ENCODE data around the gene SCGB2B2. TPM values are rescaled to one million over a fixed set of nuclear protein-coding genes. Genes with fewer than 3 reads are reported as not detected.

The SCGB2B2 gene, protein sequence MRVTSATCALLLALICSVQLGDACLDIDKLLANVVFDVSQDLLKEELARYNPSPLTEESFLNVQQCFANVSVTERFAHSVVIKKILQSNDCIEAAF
- polyA plus RNA-seq (2013, experiment 1 of 2) = 0.01 TPM
- polyA plus RNA-seq (2013, experiment 2 of 2) = 0.01 TPM

GRCh38 chr19:34676697-34677385 lies at the start of gene SCGB2B2:
TSS of gene SCGB2B2 (minus strand) at chr19:34677159. CDS start at chr19:34594563, 82,596 bp downstream.
- no peak within 1 kb of the TSS for H4K8ac ChIP-seq (ENCODE audit: low read depth, low read length)
- H3K79me2 ChIP-seq (ENCODE audit: control insufficient read depth, insufficient read depth, low read length) = no peaks in the 10 kb centered on the region
- H3K23ac ChIP-seq (ENCODE audit: low read length) = no peak within 1 kb of the TSS
- no peak within 1 kb of the TSS for H4K5ac ChIP-seq (ENCODE audit: low read length)
- peak within 1 kb of the TSS; percentile 88 for H3K27ac ChIP-seq (ENCODE audit: low read depth, low read length)
- peak within 1 kb of the TSS; percentile 51 for H3K18ac ChIP-seq (ENCODE audit: low read length)
- H3K4me2 ChIP-seq (ENCODE audit: low read length) = peak within 1 kb of the TSS; percentile 50
- no peaks in the 10 kb centered on the region for H3K4me1 ChIP-seq (ENCODE audit: control insufficient read depth, low read depth, low read length)
- no peak for DNase-seq
- no peak within 1 kb of the TSS for H2AK5ac ChIP-seq (ENCODE audit: low read length)
- no peaks in the 10 kb centered on the region for H3K79me1 ChIP-seq (ENCODE audit: low read length)
- peak within 1 kb of the TSS; percentile 99 for H3K56ac ChIP-seq (ENCODE audit: low read length)
- no CpG with 5 or more reads among the region's 26 CpGs for WGBS (ENCODE audit: extremely low coverage, insufficient coverage, low lambda C conversion rate)
- H3K9ac ChIP-seq (ENCODE audit: low read length) = peak within 1 kb of the TSS; percentile 94
- H3K36me3 ChIP-seq (ENCODE audit: control insufficient read depth, insufficient read depth, low read length) = peaks cover 3% of the 10 kb centered on the region
- H2BK5ac ChIP-seq (ENCODE audit: low read length) = peak within 1 kb of the TSS; percentile 76
- H3K27me3 ChIP-seq (ENCODE audit: insufficient read depth, low read length, poor library complexity) = no peaks in the 10 kb centered on the region
- peak within 1 kb of the TSS; percentile 78 for H3K4me3 ChIP-seq (ENCODE audit: low read length)
- H2BK15ac ChIP-seq (replicated peaks; ENCODE audit: low read depth) = no peak within 1 kb of the TSS
- no peak within 1 kb of the TSS for H2BK120ac ChIP-seq (ENCODE audit: low read depth, low read length)
- H3K4ac ChIP-seq (ENCODE audit: low read depth, low read length) = peak within 1 kb of the TSS; percentile 28

- no CpG with 5 or more reads among the region's 6 CpGs for WGBS (ENCODE audit: extremely low coverage, insufficient coverage, low lambda C conversion rate)
- Histone ChIP-seq H3K4me3 (ENCODE audit: low read length) (no peak overlapping the region), H4K5ac (ENCODE audit: low read length) (no peak overlapping the region)
These were observed 48.4 kb upstream of the SCGB2B2 start for GRCh38 chr19:34725400-34725799.

DNA sequence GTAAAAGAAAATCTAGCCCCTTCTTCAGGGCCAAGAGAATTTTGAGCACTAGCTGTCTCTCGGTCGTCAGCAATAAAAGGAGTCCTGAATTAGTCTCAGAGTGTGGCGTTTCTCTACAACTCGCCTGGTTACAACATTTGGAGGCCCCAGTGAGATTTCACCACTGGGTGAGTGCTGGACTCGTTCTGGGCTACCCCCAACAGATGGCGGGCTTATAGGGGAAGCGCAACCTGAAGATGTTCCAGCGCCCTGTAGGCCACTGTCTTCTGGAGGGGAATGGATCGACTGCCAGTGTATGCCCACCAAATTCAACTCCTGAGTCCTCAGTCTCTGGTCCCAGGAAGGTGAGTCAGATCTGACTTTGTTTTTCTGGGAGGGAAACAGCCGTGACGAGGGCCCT lies 45.4 kb upstream of the SCGB2B2 start:
- H3K79me2 ChIP-seq (ENCODE audit: control insufficient read depth, insufficient read depth, low read length) = no peaks in the 10 kb centered on the region
- no peaks in the 10 kb centered on the region for H3K79me1 ChIP-seq (ENCODE audit: low read length)
- H3K23ac ChIP-seq (ENCODE audit: low read length) = no peak overlapping the region
- no peaks in the 10 kb centered on the region for H3K27me3 ChIP-seq (ENCODE audit: insufficient read depth, low read length, poor library complexity)
- H4K8ac ChIP-seq (ENCODE audit: low read depth, low read length) = no peak overlapping the region
- no peak overlapping the region for H2BK5ac ChIP-seq (ENCODE audit: low read length)
- H3K27ac ChIP-seq (ENCODE audit: low read depth, low read length) = no peak overlapping the region
- no CpG with 5 or more reads among the region's 11 CpGs for WGBS (ENCODE audit: extremely low coverage, insufficient coverage, low lambda C conversion rate)
- H2BK120ac ChIP-seq (ENCODE audit: low read depth, low read length) = no peak overlapping the region
- H3K9ac ChIP-seq (ENCODE audit: low read length) = no peak overlapping the region
- H3K36me3 ChIP-seq (ENCODE audit: control insufficient read depth, insufficient read depth, low read length) = no peaks in the 10 kb centered on the region
- H2AK5ac ChIP-seq (ENCODE audit: low read length) = no peak overlapping the region
- DNase-seq = no peak
- no peak overlapping the region for H3K56ac ChIP-seq (ENCODE audit: low read length)
- no peak overlapping the region for H3K4ac ChIP-seq (ENCODE audit: low read depth, low read length)
- no peak overlapping the region for H4K5ac ChIP-seq (ENCODE audit: low read length)
- H3K4me3 ChIP-seq (ENCODE audit: low read length) = no peak overlapping the region
- H3K18ac ChIP-seq (ENCODE audit: low read length) = no peak overlapping the region
- H3K4me2 ChIP-seq (ENCODE audit: low read length) = no peak overlapping the region
- H2BK15ac ChIP-seq (replicated peaks; ENCODE audit: low read depth) = no peak overlapping the region
- no peaks in the 10 kb centered on the region for H3K4me1 ChIP-seq (ENCODE audit: control insufficient read depth, low read depth, low read length)

More at GRCh38 chr19:34725400-34725799, 48.4 kb upstream of the SCGB2B2 start:
- H3K18ac ChIP-seq (ENCODE audit: low read length) = no peak overlapping the region
- H3K4me1 ChIP-seq (ENCODE audit: control insufficient read depth, low read depth, low read length) = no peaks in the 10 kb centered on the region
- no peak overlapping the region for H2AK5ac ChIP-seq (ENCODE audit: low read length)
- no peaks in the 10 kb centered on the region for H3K27me3 ChIP-seq (ENCODE audit: insufficient read depth, low read length, poor library complexity)
- H2BK120ac ChIP-seq (ENCODE audit: low read depth, low read length) = no peak overlapping the region
- DNase-seq = no peak
- no peak overlapping the region for H2BK5ac ChIP-seq (ENCODE audit: low read length)
- H3K23ac ChIP-seq (ENCODE audit: low read length) = no peak overlapping the region
- H3K56ac ChIP-seq (ENCODE audit: low read length) = no peak overlapping the region
- no peak overlapping the region for H3K27ac ChIP-seq (ENCODE audit: low read depth, low read length)
- no peaks in the 10 kb centered on the region for H3K79me2 ChIP-seq (ENCODE audit: control insufficient read depth, insufficient read depth, low read length)
- H4K8ac ChIP-seq (ENCODE audit: low read depth, low read length) = no peak overlapping the region
- H3K4me2 ChIP-seq (ENCODE audit: low read length) = no peak overlapping the region
- H3K4ac ChIP-seq (ENCODE audit: low read depth, low read length) = no peak overlapping the region
- no peak overlapping the region for H2BK15ac ChIP-seq (replicated peaks; ENCODE audit: low read depth)
- H3K9ac ChIP-seq (ENCODE audit: low read length) = no peak overlapping the region
- no peaks in the 10 kb centered on the region for H3K79me1 ChIP-seq (ENCODE audit: low read length)
- no peaks in the 10 kb centered on the region for H3K36me3 ChIP-seq (ENCODE audit: control insufficient read depth, insufficient read depth, low read length)

GRCh38 chr19:34715357-34715756 lies 38.4 kb upstream of the SCGB2B2 start:
- H3K18ac ChIP-seq (ENCODE audit: low read length) = no peak overlapping the region
- no peak overlapping the region for H3K9ac ChIP-seq (ENCODE audit: low read length)
- H3K4me1 ChIP-seq (ENCODE audit: control insufficient read depth, low read depth, low read length) = no peaks in the 10 kb centered on the region
- H2BK120ac ChIP-seq (ENCODE audit: low read depth, low read length) = no peak overlapping the region
- no peaks in the 10 kb centered on the region for H3K36me3 ChIP-seq (ENCODE audit: control insufficient read depth, insufficient read depth, low read length)
- no peak overlapping the region for H3K4me2 ChIP-seq (ENCODE audit: low read length)
- no peak overlapping the region for H3K4ac ChIP-seq (ENCODE audit: low read depth, low read length)
- no peak overlapping the region for H3K23ac ChIP-seq (ENCODE audit: low read length)
- no peak overlapping the region for H3K56ac ChIP-seq (ENCODE audit: low read length)
- no peak overlapping the region for H2AK5ac ChIP-seq (ENCODE audit: low read length)
- DNase-seq = no peak
- no peaks in the 10 kb centered on the region for H3K79me2 ChIP-seq (ENCODE audit: control insufficient read depth, insufficient read depth, low read length)
- H3K27ac ChIP-seq (ENCODE audit: low read depth, low read length) = no peak overlapping the region
- no peaks in the 10 kb centered on the region for H3K79me1 ChIP-seq (ENCODE audit: low read length)
- H3K4me3 ChIP-seq (ENCODE audit: low read length) = peak overlapping the region; percentile 10
- H4K8ac ChIP-seq (ENCODE audit: low read depth, low read length) = no peak overlapping the region
- no peak overlapping the region for H4K5ac ChIP-seq (ENCODE audit: low read length)
- no peaks in the 10 kb centered on the region for H3K27me3 ChIP-seq (ENCODE audit: insufficient read depth, low read length, poor library complexity)
- no peak overlapping the region for H2BK5ac ChIP-seq (ENCODE audit: low read length)
- H2BK15ac ChIP-seq (replicated peaks; ENCODE audit: low read depth) = no peak overlapping the region

DNA sequence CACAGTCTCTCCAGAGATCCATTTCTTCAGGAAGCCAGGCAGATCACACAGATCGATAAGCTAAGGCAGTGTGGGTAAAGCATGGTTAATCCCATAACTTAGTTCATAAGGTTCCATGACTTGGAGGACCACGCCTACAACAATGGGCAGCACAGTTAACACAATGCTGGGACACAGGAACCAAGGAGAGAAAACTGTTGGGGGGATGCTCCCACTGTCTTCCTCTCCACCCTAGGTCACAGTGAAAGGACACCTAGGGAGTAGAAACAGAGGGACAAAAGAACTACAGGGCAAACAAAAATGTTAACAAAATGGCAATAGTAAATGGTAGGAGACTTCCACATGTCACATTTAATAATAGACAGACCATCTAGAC lies 36.3 kb upstream of the SCGB2B2 start:
- Histone ChIP-seq H2AK5ac (ENCODE audit: low read length) (no peak overlapping the region), H3K4me2 (ENCODE audit: low read length) (no peak overlapping the region), H3K4me1 (ENCODE audit: control insufficient read depth, low read depth, low read length) (no peaks in the 10 kb centered on the region), H3K18ac (ENCODE audit: low read length) (no peak overlapping the region), H3K79me2 (ENCODE audit: control insufficient read depth, insufficient read depth, low read length) (no peaks in the 10 kb centered on the region), H3K9ac (ENCODE audit: low read length) (no peak overlapping the region), H3K79me1 (ENCODE audit: low read length) (no peaks in the 10 kb centered on the region), H4K8ac (ENCODE audit: low read depth, low read length) (no peak overlapping the region), H3K23ac (ENCODE audit: low read length) (no peak overlapping the region), H3K27me3 (ENCODE audit: insufficient read depth, low read length, poor library complexity) (no peaks in the 10 kb centered on the region), H3K4ac (ENCODE audit: low read depth, low read length) (no peak overlapping the region), H3K27ac (ENCODE audit: low read depth, low read length) (no peak overlapping the region), H2BK120ac (ENCODE audit: low read depth, low read length) (no peak overlapping the region), H2BK5ac (ENCODE audit: low read length) (no peak overlapping the region), H3K56ac (ENCODE audit: low read length) (no peak overlapping the region), H4K5ac (ENCODE audit: low read length) (no peak overlapping the region), H3K36me3 (ENCODE audit: control insufficient read depth, insufficient read depth, low read length) (no peaks in the 10 kb centered on the region), H3K4me3 (ENCODE audit: low read length) (no peak overlapping the region), H2BK15ac (replicated peaks; ENCODE audit: low read depth) (no peak overlapping the region)
- peak; percentile 21 for DNase-seq
- WGBS (ENCODE audit: extremely low coverage, insufficient coverage, low lambda C conversion rate) = no CpG with 5 or more reads among the region's 2 CpGs
